ENCODE data around the gene DDX20.

Gene DDX20

DNA sequence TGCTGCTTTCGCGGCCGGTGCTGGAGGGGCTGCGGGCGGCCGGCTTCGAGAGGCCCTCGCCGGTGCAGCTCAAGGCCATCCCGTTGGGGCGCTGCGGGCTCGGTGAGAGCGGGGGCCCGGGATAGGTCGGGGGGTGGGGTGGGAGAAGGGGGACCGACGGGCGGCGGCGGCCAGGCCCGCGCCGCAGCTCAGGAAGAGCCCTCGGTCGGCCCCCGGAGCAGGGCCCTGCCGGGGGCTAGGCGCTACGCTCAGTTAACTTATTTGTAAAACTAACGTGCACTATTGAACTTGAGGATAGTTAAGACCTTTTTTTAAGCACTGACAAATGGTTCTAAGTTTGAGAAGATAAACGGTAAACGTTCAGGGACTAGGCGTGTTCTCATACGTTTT lies 418 bp downstream of the DDX20 start:
- TF ChIP-seq, protein P1, sequence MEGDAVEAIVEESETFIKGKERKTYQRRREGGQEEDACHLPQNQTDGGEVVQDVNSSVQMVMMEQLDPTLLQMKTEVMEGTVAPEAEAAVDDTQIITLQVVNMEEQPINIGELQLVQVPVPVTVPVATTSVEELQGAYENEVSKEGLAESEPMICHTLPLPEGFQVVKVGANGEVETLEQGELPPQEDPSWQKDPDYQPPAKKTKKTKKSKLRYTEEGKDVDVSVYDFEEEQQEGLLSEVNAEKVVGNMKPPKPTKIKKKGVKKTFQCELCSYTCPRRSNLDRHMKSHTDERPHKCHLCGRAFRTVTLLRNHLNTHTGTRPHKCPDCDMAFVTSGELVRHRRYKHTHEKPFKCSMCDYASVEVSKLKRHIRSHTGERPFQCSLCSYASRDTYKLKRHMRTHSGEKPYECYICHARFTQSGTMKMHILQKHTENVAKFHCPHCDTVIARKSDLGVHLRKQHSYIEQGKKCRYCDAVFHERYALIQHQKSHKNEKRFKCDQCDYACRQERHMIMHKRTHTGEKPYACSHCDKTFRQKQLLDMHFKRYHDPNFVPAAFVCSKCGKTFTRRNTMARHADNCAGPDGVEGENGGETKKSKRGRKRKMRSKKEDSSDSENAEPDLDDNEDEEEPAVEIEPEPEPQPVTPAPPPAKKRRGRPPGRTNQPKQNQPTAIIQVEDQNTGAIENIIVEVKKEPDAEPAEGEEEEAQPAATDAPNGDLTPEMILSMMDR (conservative IDR thresholded peaks at IDR 0.05; ENCODE audit: control insufficient read depth, insufficient read depth, low read depth, low read length) = no peak
- DNase-seq (ENCODE audit: low read depth) = no peak
- peak overlapping the region; percentile 95 for H3K4me3 ChIP-seq (ENCODE audit: control insufficient read depth, low read depth, low read length)

DNA sequence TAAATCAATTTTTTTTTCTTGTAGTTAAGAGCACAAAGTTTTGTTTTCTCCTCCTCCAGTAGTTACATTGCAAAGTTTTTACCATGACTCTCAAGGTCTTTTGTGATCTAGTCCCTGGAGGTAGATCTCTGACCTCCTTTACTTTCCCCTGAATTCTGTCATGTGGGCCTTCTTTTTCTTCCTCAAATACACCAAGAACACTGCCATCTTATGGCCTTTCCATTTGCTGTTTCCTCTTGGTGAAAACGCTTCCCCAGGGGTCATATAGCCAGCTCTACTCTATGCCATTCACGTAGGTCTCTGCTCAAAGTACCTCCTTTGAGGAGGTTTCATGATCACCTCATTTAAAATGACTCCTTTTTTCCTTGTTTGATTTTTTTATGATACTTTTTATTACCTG lies 2.7 kb downstream of the DDX20 start:
- H3K4me3 ChIP-seq (ENCODE audit: control insufficient read depth, low read depth, low read length) = no peak overlapping the region
- DNase-seq (ENCODE audit: low read depth) = no peak
- TF ChIP-seq, protein P1 (conservative IDR thresholded peaks at IDR 0.05; ENCODE audit: control insufficient read depth, insufficient read depth, low read depth, low read length) = peak; percentile 19

DNA sequence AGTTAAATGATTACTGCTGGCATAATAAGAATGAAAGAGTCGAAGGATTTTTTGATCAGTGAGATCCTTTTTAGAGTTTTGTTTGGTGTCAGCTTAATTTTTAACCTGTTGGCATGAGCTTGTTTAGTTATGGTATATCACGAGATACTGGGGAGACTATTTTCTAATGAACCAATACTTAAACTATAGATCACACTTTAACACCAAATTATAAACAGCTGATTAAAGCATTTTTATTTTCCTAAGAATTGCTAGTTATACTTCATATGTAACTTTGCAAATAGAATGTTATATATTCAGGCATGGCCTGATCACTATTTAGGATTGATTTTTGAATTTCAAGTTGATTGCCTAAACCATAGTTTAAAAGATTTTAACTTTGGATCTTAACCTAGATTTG lies 6.0 kb downstream of the DDX20 start:
- DNase-seq (ENCODE audit: low read depth) = no peak
- H3K4me3 ChIP-seq (ENCODE audit: control insufficient read depth, low read depth, low read length) = no peak overlapping the region
- TF ChIP-seq, protein P1 (conservative IDR thresholded peaks at IDR 0.05; ENCODE audit: control insufficient read depth, insufficient read depth, low read depth, low read length) = no peak

DNA sequence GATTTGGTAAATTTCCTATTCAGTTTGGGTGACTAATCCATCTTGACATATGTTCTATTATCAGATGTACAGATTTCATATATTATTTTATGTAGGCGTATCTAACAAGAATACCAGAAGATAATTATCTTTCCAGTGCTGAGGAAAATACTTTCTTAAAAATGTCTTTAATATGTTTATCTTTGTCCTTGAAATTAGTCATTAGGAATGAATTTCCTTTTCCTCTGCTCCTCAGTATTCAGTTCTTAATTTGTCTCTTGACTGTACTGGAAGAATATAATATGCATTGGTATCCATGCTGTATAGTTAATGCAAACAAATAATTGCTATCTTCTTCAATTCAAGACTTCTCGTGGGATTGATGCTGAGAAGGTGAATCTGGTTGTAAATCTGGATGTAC lies 6.6 kb downstream of the DDX20 start:
- DNase-seq (ENCODE audit: low read depth) = no peak
- TF ChIP-seq, protein P1 (conservative IDR thresholded peaks at IDR 0.05; ENCODE audit: control insufficient read depth, insufficient read depth, low read depth, low read length) = no peak

DNA sequence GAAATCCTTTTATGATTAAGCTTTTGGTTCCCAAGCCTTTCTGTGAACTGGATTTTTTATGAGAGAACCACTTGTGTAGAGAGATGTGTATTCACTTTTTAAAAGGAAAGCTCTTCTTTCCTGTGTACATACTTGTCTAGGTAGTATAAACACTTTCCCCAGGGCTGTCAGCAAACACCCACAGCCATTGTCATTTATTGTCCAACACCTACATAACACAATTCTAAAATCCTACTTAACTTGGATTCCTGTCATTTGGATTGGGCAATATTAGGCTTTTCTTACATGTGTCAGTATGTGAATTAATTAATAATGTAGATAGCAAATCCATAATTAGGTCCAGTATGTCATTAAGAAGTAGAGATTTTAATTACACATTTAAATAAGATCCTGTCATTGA lies 12.3 kb downstream of the DDX20 start:
- no peak for DNase-seq (ENCODE audit: low read depth)
- TF ChIP-seq, protein P1 (conservative IDR thresholded peaks at IDR 0.05; ENCODE audit: control insufficient read depth, insufficient read depth, low read depth, low read length) = no peak
- no peak overlapping the region for H3K4me3 ChIP-seq (ENCODE audit: control insufficient read depth, low read depth, low read length)

More for the DNA sequence above, 6.6 kb downstream of the DDX20 start:
- H3K4me3 ChIP-seq (ENCODE audit: control insufficient read depth, low read depth, low read length) = no peak overlapping the region

DNA sequence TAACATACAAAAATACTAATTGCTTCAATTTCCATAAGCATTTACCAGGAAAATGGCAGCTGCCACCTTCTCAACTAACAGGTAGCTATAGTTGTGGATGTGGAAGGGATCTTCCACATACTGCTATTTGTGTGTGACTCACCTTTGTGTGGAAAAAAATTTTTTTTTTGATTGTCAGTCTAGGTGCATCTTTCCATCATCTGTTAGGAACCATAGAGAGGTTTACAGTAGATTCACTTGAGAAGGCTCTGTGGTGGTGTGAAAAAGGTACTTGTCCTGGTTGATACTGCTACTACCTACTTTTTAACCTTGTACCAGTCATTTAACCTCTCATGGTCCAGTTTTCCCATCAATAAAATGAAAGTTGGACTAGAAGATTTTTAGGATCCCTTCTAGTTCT lies 12.9 kb downstream of the DDX20 start:
- no peak overlapping the region for H3K4me3 ChIP-seq (ENCODE audit: control insufficient read depth, low read depth, low read length)
- TF ChIP-seq, protein P1 (conservative IDR thresholded peaks at IDR 0.05; ENCODE audit: control insufficient read depth, insufficient read depth, low read depth, low read length) = no peak
- no peak for DNase-seq (ENCODE audit: low read depth)

DNA sequence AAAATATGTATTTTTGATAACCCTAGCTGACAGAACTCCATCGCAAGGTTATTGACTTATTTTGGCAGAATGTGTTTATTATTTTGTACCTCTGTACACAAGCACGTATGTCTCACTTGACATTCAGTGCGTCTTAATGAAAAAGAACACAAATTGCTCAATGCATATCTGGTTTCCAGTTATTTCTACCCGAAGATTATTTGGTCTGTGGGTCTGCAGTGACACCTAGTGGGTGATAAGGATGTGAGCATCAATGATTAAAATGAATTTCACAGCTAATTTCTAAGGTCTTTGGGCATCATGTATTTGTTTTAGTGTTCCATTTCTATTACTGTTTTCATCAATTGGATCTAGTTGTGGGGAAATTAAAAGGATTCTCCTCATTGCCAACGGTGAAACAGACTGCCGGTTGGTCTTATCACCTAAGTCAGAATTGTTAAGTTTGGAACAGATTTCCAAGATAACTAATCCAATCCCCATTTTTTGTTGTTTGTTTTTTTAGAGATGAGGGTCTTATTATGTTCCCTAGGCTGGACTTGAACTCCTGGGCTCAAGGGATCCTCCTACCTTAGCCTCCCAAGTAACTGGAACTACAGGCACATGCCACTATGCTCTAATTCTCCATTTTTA lies 13.9 kb downstream of the DDX20 start:
- no peak overlapping the region for H3K4me3 ChIP-seq (ENCODE audit: control insufficient read depth, low read depth, low read length)
- DNase-seq (ENCODE audit: low read depth) = peak; percentile 82
- TF ChIP-seq, protein P1 (conservative IDR thresholded peaks at IDR 0.05; ENCODE audit: control insufficient read depth, insufficient read depth, low read depth, low read length) = peak; percentile 85
